Stimulated activated CD8-positive, alpha-beta memory T cell treated with anti-CD3 and anti-CD28 coated beads, Interleukin-15, amount 100 ng/mL, for 24 hours (primary cell): ENCODE measurements around the gene TEX13D.

Experiments used
- DNase-seq: peaks from one replicate; pipeline ENCODE4 v3.0.0-alpha.2; 2020; ENCODE audit warnings: low read depth

The TEX13D gene

GRCh38 chrX:124348182-124348581, 15.7 kb downstream of the TEX13D start:
- DNase-seq, result no peak

DNA sequence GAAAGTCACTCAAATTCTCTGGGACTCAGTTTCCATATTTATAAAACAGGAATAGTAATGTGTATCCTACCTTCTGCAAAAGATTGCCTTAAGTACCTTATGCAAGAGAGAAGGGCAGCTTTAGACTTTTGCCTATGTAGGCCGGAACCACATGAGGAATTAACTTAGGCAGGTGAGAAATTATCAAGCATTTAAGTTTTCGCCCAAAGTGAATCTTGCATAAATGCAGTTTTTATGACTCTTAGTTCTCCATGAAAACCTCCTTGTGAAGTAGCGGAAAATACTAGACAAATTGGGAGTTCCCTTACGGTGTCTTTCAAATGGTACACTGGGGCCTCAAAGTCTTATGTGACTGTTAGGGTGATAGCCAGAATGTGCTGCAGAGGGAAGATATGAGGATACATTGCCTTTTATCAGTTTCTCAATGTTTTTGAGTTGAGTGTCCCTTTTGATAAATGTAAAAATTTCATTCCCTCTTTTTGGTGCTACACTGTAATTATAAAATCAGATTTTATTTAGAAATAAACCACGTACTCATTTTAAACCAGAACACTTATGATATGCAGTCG, 16.5 kb downstream of the TEX13D start:
- no peak for DNase-seq

DNA sequence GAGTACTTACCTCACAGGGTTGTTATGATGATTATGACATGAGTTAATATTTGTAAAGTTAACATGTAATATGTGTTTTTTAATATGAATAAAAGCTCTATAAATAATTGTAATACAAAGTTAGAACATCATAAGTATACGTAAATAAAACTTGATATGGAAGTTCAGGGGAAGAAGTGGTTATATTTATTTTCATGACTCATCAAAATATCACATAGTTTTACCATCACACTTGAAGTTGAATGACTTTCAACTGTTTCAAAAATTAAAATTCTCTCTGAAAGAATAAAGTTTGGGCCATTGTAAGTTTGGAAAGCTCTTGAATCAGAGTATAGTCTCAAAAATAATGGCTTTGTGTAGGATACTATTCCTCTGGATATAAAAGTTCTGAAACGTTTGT, 22.2 kb downstream of the TEX13D start:
- DNase-seq, result no peak

GRCh38 chrX:124358800-124359383, 26.4 kb downstream of the TEX13D start:
- no peak for DNase-seq

- DNase-seq, result no peak
These were observed 29.6 kb downstream of the TEX13D start for GRCh38 chrX:124362072-124362471.

GRCh38 chrX:124362761-124363160, 30.3 kb downstream of the TEX13D start:
- no peak for DNase-seq

GRCh38 chrX:124369722-124370121, 37.3 kb downstream of the TEX13D start:
- DNase-seq, result no peak

DNA sequence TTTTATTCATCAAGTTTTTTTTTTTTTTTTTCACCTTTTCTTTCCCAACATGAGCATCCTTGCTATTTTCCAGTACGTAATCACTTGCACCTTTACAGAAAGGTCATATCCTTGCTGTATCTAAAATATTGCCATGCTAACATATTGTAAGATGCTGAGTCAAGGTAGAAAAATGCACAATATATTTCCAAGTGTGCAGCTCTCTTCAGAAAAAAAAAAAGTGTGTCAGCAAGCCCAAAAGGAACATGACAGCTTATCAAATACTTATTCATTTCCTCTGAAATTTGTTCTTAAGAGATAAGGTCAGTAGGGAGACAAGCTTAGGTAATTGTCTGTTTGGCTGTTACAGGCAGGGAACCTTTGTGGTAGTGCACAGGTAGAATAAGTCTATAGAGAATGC, 40.9 kb downstream of the TEX13D start:
- DNase-seq, result no peak

GRCh38 chrX:124378643-124379042, 46.2 kb downstream of the TEX13D start:
- no peak for DNase-seq

DNA sequence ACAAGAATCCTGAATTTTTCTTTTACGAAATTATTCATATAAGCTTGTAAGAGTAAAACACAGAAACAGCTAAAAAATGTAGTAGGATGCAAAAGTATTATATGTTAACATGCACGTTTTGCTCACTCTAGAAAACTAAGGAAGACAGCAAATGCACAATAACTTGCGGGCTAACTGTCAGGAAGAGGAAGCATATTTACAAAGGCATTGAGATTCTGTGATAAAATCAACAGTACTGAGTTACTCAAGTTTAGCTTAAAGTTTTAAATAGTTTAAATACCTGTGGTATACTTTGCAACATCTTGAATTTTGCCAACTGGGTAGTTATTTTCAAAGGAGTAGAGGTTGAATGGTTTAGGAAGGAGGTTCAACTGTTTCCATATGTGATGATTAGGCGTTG, 50.9 kb downstream of the TEX13D start:
- no peak for DNase-seq

- no peak for DNase-seq
These were observed 53.9 kb downstream of the TEX13D start for GRCh38 chrX:124386401-124386800.
